ACHN (cell line): ENCODE data around the gene ATN1.

Experiments used
- DNase-seq: peaks from one replicate; pipeline ENCODE4 v3.0.0-alpha.2; 2015
- in situ Hi-C: cut with HindIII; loops from 2 replicates; pipeline ENCODE4 v1.10.0; 2017; ENCODE audit warnings: low sequenced_read_pairs, low pct_ligation_motif_present, low pct_unique_long_range_greater_than_20kb

Gene ATN1

DNA sequence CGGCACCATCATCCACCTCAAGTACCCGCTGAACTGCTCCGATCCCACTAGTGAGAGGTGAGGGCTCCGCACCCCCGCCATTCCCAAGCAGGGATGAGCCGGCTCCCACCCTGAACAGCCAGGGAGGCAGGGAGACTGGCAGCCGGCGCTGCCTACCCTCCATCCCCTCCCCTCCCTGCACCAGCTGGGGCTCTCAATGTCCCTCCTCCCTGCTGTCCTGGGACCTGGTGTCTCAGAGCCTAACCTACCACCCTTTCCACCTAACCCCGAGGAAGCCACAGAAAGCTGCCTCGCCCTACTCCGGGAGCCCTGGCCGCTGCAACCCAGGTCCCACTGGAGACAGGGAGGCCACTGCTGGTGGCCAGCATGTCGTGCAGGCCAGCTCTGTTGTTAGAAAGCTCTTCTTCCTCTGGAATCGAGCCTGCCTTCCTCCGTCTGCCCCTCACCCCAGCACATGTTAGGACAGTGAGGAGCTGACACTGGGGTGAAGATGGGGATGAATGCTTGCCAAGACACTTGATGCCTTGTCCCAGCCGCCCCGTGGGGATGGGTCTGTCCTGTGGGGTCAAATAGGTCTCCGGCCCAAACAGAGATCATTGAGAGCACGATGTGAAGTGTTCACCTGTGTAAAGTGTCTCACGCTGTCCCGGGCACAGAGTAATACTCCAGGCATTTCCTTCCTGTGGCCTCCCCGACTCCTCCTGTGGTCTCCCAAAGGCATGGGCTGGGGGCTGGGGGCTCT, 24.5 kb downstream of the ATN1 start:
- DNase-seq = no peak
- in situ Hi-C loops = no loop called here

DNA sequence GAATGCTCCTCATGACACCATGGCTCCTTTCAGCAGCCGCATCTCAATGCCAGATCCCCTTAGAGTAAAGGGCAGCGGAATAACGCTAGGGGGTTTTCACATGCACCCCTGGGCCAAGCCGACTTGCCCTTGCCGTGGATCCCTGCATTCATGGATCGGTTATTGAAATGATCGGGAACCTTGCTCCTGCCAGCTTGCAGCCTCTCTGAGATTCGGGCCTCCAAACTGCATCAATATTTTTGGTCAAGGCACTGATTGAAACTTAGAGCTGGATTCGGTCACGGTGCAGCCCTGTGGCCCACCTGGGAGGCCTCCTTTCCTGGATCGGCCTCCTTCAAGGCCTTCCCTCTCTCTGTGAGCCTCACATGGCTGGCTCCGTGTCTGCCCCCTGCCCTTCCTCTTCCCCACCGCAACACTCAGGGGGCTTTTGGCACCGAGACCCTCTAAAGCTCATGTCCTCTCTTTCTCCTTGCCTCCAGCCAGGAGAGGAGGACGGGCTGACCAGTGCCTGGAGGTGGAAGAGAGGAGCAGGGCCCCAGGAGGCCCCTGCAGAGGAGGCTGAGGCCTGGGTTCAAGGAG, 25.2 kb downstream of the ATN1 start:
- in situ Hi-C loops = no loop called here

DNA sequence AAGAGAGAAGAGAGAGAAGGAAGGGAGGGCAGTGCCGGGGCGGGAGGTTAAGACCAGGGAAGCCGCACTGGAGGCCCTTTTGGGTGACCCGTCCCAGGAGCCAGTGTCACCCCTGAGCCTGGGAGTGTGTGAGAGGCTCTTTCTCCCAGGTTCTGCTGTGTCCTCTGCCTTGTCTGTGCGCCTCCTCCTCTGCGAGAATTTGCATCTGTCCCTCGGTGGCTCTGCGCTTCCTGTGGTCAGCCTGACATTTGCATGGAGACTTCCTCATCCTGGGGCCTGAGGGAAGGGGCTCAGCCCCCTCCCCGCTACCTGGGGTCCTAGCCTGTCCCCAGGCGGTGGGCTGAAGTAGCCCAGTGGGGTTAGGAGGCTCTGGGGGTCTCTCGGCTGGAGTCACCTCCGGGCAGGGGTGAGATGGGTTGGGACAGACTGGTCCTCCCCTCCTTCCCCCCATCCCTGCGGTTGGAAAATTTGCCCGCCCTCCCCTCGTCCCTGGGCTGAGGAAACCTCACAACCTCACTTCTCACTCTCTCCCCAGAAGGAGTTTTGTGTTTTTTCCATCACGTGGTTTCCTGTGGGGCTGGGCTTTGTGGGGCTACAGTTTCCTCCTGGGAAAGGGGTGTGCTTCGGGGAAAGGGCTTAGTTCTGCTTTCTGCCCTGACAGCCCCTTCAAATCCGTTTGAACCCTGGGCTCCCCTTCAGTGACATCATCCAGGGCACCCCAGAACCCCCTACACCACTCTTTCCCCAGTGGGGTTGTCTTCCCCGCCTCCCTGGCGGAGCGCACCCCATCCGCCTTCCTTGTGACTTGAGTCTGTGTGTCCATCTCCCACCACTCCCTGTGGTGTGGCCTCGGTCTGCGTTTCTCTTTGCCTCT, 25.9 kb downstream of the ATN1 start:
- in situ Hi-C loops = no loop called here
- no peak for DNase-seq

More for the DNA sequence above, 25.2 kb downstream of the ATN1 start:
- DNase-seq = no peak

DNA sequence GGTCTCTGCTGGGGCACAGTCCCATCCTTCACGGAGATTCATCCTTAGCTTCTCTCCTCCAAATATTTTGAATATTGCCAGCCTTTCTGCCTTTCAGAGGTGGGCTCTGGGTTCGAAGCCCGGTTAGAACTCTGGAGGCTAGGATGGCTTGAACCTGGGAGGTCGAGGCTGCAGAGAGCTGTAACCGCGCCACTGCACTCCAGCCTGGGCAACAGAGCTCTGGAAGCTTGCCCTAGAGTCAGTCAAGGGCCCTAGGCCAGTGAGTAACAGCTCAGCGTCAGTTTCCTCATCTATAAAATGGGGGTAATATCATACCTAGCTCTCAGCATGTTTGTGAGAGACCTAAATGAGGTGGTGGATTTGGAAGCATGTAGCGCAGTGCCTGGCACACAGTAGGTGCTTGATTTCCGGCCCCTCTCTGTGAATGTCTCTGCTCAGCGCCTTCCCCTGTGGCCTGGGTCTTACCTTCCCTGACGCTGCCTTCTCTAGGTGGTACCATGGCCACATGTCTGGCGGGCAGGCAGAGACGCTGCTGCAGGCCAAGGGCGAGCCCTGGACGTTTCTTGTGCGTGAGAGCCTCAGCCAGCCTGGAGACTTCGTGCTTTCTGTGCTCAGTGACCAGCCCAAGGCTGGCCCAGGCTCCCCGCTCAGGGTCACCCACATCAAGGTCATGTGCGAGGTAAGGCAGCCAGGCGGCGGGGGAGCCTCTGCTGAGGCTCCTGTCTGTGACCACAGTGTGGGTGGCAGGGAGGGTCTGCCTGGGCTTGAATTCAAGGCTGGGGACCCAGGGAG, 26.8 kb downstream of the ATN1 start:
- no peak for DNase-seq
- in situ Hi-C loops = no loop called here

DNA sequence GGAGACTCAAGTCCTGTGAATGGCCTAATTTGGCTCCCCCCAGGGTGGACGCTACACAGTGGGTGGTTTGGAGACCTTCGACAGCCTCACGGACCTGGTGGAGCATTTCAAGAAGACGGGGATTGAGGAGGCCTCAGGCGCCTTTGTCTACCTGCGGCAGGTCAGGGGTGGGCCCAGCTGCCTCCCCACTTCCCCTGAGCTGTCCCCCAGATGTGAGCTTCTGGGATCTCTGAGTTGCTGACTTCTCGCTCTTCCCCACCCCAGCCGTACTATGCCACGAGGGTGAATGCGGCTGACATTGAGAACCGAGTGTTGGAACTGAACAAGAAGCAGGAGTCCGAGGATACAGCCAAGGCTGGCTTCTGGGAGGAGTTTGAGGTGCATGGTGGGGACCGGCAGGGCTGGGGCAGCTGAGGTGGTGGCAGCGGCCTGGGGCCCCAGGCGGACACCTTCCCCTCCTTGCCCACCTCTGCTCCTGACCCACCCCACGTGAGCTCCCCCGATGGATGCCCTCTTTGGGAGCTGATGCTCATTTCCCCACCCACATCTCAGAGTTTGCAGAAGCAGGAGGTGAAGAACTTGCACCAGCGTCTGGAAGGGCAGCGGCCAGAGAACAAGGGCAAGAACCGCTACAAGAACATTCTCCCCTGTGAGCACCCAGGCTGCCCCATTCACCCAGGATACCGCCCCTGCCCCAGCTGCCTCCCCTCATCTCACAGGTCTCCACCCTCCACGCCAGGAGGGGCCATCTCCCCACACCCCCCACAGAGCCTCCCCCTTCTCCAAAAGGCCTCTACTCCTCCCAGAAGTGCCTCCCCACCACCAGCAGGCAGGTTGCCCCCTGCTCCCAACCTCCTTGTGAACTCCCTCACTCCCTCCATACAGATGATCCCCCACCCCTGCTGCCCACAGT, 27.6 kb downstream of the ATN1 start:
- no peak for DNase-seq
- in situ Hi-C loops = no loop called here

DNA sequence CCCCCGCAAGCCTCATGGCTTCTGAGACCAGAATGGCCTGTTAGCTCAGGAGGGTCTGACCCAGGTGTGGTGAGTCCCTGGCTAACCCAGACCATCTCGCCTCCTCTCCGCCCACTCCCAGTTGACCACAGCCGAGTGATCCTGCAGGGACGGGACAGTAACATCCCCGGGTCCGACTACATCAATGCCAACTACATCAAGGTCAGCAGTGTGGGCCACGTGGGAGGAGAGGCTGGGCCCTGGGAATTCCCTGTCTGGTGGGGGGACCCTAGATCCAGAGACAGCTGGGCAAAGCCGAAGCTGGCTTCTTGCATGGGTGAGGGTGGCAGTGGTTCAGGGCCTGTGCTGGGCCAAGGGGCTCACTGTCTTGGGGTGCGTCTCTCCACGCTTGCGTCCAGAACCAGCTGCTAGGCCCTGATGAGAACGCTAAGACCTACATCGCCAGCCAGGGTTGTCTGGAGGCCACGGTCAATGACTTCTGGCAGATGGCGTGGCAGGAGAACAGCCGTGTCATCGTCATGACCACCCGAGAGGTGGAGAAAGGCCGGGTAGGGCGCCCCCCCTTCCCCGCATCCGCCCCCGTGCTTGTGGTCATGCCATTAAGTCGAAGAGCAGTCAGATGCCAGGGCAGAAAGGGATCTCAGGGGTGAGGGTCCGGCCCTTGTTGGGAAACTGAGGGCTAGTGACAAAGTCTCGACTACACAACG, 28.4 kb downstream of the ATN1 start:
- in situ Hi-C loops = no loop called here
- no peak for DNase-seq

DNA sequence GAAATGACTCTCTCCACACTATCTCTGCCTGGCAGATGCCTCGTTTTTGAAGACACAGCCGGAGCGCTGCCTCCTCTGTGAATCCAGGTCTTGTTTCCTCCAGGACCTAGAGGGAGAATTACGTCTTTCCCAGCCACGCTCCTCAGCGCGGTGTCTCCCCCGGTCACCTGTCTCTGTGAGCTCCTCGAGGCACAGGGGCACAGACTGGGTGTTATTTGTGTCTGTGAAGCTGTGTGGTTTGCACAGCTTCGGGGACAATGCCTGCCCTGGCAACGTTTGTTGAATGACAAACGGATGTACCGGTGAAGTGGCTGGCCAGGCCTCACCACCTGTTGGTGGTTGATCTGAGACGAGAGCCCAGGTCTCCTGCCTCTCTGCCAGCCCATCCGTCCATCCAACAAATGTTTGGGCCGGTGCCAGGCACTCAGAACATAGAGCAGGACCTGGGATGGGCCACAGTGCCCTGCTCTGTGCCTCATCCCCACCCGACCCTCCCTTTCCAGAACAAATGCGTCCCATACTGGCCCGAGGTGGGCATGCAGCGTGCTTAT, 29.5 kb downstream of the ATN1 start:
- in situ Hi-C loops = no loop called here
- no peak for DNase-seq

DNA sequence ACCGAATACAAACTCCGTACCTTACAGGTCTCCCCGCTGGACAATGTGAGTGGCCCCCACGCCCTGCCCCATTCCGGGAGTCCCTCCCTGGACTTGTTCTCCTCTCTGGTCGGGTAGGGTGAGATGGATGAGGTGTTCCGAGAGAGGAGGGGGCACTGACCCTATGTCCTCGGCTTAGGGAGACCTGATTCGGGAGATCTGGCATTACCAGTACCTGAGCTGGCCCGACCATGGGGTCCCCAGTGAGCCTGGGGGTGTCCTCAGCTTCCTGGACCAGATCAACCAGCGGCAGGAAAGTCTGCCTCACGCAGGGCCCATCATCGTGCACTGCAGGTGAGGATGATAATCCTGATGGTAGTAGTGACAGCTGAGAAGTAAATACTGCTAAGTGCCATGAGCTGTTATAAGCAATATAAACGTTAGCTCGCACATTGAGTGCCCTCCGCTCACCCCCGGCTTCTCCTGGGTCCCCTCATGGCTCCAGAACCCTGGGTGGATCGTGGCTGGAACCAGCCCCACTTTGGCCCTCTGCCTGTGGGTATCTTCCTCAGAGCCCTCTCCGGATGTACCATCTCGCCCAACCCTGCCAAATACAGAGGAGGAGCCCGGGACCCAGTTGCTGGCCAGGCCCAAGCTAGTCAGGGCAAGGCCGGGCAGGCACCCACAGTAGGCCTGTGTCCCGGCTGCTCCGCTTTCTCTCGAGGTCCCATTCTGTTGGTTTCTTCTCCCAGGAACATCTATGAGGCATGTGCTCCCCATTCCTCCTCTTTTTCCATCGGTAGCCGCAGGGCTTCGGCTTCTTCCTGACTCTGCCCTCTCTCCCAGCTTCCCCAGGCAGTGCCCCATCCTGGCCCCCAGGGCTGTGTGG, 30.2 kb downstream of the ATN1 start:
- in situ Hi-C loops = no loop called here
- DNase-seq = no peak

DNA sequence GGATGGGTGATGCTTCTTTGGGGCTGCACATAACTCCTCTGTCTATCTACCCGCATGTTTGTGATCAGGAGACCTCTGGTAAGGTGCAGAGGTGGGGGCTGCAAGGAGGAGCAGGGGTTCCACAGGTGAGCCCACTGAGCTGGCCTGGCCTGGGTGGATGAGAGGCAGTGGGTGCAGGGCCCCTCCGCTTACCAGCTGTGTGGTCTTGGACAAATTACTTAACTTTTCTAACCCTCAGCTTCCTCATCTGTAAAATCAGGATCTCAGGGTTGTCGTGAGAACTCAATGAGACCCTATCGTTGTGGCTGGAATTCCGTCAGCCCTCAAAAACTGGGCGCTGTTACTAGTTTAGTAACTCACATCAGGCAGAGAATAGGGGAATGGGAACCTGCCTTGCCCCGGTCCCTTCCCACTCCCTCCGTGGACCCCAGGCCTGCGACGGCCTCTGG, 30.9 kb downstream of the ATN1 start:
- in situ Hi-C loops = no loop called here
- no peak for DNase-seq

DNA sequence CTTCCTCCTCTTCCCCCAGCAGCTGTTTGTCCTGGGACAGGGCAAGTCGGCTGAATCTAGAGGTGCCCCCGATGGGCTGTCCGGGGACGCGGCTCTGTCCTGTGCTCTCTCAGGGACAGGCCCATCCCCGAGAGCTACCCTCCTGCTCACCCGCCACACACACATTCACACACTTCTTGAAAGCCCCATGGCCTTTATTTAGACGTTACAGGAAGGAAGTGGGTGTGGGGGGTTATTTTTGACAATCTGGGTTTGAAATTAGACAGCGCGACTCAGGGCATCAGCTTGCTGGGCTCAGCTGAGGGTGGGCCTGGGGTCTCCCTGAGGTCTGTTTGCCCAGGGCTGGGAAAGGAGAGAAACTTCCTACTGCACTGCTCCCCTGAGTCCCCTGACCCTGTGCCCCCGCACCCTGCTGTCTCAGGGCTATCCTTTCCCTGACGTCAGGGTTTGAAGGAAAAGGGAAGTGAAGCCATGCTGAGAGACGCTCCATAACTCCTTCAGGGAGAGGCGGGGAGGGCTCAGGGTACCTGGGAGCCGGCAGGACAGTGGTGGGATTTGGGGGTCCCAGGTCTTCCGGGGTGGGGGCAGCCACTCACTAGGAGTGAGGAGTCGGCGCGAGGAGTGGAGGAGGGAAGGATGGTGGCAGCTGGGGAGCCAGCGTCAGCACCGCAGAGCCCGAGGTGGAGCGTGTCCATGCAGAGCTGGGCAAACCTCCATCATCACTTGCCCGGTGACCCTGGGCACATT, 31.5 kb downstream of the ATN1 start:
- DNase-seq = no peak
- in situ Hi-C loops = no loop called here

DNA sequence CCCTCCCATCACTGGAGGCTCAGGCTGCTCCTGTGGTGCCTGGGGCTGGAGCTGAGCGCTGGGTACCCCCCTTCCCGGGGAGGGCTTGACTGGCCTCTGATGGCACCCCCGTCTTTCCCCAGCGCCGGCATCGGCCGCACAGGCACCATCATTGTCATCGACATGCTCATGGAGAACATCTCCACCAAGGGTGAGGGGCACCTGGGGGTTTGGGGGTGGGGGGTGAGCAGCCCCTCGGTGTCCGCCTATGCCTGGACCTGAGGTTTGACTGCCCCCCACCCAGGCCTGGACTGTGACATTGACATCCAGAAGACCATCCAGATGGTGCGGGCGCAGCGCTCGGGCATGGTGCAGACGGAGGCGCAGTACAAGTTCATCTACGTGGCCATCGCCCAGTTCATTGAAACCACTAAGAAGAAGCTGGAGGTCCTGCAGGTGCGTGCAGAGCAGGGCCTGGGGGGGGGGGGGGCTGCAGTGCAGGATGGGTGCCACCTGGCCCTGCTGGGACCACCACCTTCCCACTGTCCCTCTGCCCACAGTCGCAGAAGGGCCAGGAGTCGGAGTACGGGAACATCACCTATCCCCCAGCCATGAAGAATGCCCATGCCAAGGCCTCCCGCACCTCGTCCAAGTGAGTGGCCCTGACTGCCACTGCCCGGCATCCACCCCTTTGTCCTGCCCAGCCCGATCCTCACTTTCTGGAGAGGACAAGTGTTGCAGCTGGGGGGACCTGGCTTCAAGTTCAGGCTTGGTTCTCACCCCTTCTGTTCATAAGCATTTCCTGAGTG, 32.2 kb downstream of the ATN1 start:
- in situ Hi-C loops = no loop called here
- DNase-seq = no peak

DNA sequence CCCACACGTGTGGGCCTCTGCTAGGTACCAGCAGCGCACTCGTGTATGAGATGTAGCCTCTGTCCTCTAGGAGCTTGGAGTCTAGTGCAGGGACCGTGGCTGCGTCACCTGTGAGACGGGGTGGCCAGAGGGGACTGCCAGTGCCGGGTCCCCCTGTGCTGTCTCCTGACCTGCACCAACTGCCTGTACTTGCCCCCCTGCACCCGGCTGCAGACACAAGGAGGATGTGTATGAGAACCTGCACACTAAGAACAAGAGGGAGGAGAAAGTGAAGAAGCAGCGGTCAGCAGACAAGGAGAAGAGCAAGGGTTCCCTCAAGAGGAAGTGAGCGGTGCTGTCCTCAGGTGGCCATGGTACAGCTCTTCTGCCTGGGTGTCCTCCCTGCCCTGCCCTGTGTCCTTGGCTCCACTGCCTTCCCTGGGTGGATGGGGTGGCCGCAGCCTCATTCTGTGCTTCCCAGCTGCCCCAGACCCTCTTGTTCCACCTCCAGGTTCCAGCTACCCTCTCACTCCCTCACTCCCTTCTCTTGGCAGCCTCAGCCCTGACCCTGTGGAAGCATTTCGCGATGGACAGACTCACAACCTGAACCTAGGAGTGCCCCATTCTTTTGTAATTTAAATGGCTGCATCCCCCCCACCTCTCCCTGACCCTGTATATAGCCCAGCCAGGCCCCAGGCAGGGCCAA, 33.0 kb downstream of the ATN1 start:
- DNase-seq = no peak
- in situ Hi-C loops = no loop called here

DNA sequence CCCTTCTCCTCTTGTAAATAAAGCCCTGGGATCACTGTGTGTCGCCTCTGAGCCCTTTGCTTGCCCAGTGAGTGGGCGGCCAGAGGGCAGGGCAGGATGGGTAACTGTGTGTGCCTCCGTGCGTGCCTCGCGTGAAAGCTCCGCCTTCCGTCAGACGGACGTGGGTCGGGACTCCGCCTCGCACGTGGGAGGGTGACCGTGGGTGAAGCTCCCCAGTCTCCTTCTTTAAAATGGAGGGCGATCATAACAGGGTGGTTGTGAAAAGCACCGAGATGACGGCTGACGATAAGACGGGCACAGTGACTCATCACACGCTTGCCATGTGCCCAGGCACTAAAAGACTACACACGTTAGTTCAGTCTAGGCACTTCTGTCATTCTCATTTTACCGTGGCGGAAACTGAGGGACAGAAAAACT, 33.5 kb downstream of the ATN1 start:
- in situ Hi-C loops = no loop called here

DNA sequence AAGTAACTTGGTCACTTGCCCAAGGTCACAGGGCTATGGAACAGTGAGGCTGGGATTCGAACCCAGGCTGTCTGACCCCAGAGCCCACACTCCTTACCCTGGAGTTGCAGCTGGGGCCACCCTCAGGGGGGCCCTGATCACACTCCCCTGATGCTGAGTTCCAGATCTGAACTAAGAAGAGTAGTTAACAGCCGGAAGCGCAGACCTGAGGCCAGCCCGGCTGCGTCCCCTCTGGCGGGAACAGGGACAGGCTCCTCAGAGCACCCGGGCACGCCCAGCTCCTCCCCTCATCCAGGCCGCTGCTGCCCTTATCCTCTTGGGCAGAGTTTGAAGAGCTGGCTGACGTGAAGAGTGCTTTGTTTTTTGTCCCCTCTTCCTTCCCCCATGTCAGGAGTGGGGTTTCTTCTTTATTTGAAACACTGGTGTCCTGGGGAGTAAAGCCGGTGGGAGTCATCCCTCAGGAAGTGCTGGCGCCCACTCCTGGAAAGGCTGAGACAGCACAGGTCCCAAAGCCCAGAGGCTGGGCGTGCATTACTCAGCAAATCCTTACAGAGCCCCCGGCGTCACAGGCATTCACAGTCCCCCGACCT, 34.0 kb downstream of the ATN1 start:
- DNase-seq = peak; percentile 67
- in situ Hi-C loops = no loop called here

More for the DNA sequence above, 33.5 kb downstream of the ATN1 start:
- DNase-seq = no peak
